ENCODE data around the gene IMMP2L.

IMMP2L gene

DNA sequence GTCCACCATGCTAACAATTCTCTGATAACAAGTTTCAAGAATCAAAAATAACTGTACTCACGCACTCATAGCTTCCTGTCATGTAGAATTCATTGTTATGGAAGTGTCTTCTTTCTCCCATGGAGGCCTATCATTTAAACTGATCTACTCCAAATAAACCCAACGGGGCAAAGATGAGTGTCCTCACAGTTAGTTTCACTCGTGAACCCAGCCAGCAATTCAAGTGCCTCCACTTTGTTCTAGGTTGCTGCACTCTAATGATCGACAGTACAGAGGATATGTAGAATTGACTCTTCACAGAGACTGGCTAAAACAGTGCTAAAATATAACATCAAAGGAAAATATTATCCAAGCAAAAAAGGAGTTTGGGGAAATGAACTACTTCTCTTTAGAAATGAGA, 360.0 kb downstream of the IMMP2L start:
- no peak for TF ChIP-seq JUND (IDR thresholded peaks at IDR 0.05; ENCODE audit: low read depth)
- DNase-seq (ENCODE audit: low read depth in 1 of 2, low spot score in 1 of 2), result no peak
- in situ Hi-C loops (cut with HindIII; ENCODE audit: low pct_unique_long_range_greater_than_20kb, low sequenced_read_pairs), result no loop called here

DNA sequence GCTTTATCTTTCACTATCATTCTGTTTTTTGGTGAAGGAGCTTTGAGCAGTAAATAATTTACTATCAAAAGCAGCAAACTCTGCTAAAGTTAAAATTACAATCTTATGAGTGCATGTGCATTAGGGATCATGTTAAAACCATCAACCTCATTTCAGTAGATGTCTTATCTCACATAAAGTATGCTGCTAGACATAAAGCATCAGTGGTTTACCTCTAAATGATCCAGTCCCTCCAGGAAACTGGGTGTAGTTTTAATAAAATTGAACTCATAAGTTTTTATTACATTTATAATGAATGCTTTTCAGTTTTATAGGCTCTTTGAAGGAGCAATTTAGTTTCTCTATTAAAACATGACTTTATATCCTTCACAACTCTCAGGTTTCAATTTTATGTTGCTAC, 362.6 kb downstream of the IMMP2L start:
- in situ Hi-C loops (cut with HindIII; ENCODE audit: low pct_unique_long_range_greater_than_20kb, low sequenced_read_pairs), result no loop called here
- DNase-seq (ENCODE audit: low read depth in 1 of 2, low spot score in 1 of 2), result no peak
- TF ChIP-seq JUND (IDR thresholded peaks at IDR 0.05; ENCODE audit: low read depth), result no peak

- no peak for DNase-seq (ENCODE audit: low read depth in 1 of 2, low spot score in 1 of 2)
- in situ Hi-C loops (cut with HindIII; ENCODE audit: low pct_unique_long_range_greater_than_20kb, low sequenced_read_pairs), result no loop called here
- TF ChIP-seq JUND (IDR thresholded peaks at IDR 0.05; ENCODE audit: low read depth), result no peak
Measured at GRCh38 chr7:111198255-111198654, 364.0 kb downstream of the IMMP2L start.

- TF ChIP-seq JUND (IDR thresholded peaks at IDR 0.05; ENCODE audit: low read depth), result no peak
- no peak for DNase-seq (ENCODE audit: low read depth in 1 of 2, low spot score in 1 of 2)
- in situ Hi-C loops (cut with HindIII; ENCODE audit: low pct_unique_long_range_greater_than_20kb, low sequenced_read_pairs), result no loop called here
Measured at GRCh38 chr7:111196655-111197054, 365.6 kb downstream of the IMMP2L start.

DNA sequence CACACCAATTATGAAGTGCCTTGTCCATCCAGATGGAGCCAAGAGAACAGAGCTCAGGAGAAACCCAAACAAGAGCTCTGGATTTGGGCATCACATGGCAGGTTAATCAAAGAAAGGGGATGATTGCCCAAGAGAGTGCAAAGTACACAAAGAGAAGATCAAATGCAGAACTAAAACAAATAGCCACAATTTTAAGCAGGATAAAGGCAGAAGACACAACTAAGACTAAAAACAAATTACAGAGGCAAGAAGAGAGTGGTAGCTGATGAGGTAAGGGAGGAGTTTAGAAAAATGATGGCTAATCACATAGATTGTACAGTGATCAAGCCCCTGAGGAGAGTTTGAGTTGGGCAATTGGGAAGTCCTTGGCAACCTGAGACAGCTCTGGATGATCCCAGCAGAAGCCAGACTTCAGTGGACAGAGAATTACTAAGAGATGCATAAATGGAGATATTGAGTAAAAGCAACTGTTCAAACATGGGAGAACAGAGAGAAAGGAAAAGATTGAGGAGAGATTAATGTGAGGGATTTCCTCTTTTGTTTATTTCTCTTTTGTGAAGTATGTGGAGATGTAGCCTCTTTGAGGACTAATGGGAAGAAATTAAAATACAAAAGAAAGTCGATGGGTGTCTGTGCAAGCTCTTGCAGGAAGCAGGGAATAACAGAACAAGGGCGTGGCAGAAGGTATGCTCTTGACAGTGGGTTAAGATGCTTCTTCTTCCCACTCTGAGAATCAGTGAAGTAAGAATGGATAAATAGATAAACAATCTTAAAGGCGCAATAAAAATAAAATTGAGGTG, 369.5 kb downstream of the IMMP2L start:
- TF ChIP-seq JUND (IDR thresholded peaks at IDR 0.05; ENCODE audit: low read depth), result no peak
- no peak for DNase-seq (ENCODE audit: low read depth in 1 of 2, low spot score in 1 of 2)
- in situ Hi-C loops (cut with HindIII; ENCODE audit: low pct_unique_long_range_greater_than_20kb, low sequenced_read_pairs), result no loop called here

GRCh38 chr7:111190804-111191203, 371.5 kb downstream of the IMMP2L start:
- DNase-seq (ENCODE audit: low read depth in 1 of 2, low spot score in 1 of 2), result no peak
- no peak for TF ChIP-seq JUND (IDR thresholded peaks at IDR 0.05; ENCODE audit: low read depth)
- in situ Hi-C loops (cut with HindIII; ENCODE audit: low pct_unique_long_range_greater_than_20kb, low sequenced_read_pairs), result no loop called here

DNA sequence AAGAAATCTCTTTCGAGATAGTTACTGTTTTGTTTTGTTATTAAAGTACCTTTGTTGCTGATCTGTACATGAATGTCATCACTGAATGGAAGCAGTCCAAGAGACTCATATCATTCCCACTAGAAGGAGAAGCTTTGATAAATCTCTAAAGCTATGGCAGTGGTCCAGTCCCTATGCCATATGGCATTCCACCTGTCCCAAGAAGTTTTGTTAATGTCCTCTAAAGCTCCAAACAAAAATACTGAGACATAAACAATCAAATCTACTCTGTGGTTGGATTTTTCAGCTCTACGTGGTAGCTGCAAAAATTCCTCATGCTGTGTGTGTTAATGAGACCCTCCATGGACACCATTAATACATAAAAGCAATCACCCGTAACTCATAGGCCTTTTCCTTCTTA, 377.3 kb downstream of the IMMP2L start:
- in situ Hi-C loops (cut with HindIII; ENCODE audit: low pct_unique_long_range_greater_than_20kb, low sequenced_read_pairs), result no loop called here
- TF ChIP-seq JUND (IDR thresholded peaks at IDR 0.05; ENCODE audit: low read depth), result no peak
- DNase-seq (ENCODE audit: low read depth in 1 of 2, low spot score in 1 of 2), result no peak

DNA sequence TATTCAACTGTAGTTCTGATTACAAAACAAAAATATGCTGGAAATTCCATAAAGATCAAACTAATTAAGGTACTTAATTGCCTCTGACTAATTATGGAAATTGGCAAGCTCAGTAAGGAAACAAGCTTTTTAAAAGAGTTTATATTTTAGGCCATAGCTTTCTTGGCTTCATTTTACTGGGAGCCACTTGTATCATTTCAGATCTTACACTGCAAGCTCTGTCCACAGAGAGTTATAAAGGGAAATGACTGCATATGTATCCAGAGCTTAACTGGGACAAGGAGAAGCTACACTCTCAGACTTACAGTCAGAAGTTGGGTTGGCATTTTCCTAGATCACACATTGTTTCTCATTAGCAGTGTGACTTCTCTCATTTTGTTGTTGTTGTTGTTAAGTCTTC, 379.0 kb downstream of the IMMP2L start:
- no peak for TF ChIP-seq JUND (IDR thresholded peaks at IDR 0.05; ENCODE audit: low read depth)
- in situ Hi-C loops (cut with HindIII; ENCODE audit: low pct_unique_long_range_greater_than_20kb, low sequenced_read_pairs), result no loop called here

DNA sequence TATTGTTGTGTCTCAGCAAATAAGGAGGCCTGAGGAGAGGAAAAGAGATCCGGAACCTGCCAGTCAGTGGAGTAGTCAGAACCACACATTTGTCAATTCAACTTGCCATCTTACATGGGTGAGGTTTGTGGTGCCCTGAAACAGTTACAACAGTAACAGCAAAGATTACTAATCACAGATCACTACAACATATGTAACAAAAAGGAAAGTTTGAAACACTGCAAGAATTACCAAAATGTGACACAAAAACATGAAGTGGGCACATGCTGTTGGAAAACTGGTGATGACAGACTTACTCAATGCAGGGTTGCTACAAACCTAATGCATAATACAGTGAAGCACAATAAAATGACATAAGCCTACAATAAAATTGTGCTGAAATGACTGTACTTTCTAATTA, 382.0 kb downstream of the IMMP2L start:
- in situ Hi-C loops (cut with HindIII; ENCODE audit: low pct_unique_long_range_greater_than_20kb, low sequenced_read_pairs), result no loop called here
- DNase-seq (ENCODE audit: low read depth in 1 of 2, low spot score in 1 of 2), result no peak
- TF ChIP-seq JUND (IDR thresholded peaks at IDR 0.05; ENCODE audit: low read depth), result no peak

More for the DNA sequence above, 379.0 kb downstream of the IMMP2L start:
- no peak for DNase-seq (ENCODE audit: low read depth in 1 of 2, low spot score in 1 of 2)

- in situ Hi-C loops (cut with HindIII; ENCODE audit: low pct_unique_long_range_greater_than_20kb, low sequenced_read_pairs), result no loop called here
- no peak for TF ChIP-seq JUND (IDR thresholded peaks at IDR 0.05; ENCODE audit: low read depth)
- DNase-seq (ENCODE audit: low read depth in 1 of 2, low spot score in 1 of 2), result no peak
Measured at GRCh38 chr7:111175908-111176441, 386.3 kb downstream of the IMMP2L start.

DNA sequence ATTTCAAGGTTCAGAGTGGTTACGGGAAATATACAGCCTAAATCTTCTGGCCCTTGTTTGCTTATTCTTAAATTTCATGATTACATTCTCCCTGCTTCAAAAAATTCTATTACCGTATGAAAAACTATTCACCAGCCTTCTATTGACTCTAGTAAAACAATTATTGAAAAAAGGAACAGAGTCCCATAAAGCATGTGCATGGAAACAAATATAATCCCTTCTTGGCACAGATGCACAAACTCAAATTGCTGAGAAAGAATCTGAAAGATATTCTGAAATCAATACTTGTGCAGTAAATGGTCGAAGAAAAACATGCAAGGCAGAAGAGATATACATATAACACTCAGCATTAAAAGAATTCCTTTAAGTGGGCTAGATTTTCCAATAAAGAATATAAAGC, 387.8 kb downstream of the IMMP2L start:
- DNase-seq (ENCODE audit: low read depth in 1 of 2, low spot score in 1 of 2), result no peak
- no peak for TF ChIP-seq JUND (IDR thresholded peaks at IDR 0.05; ENCODE audit: low read depth)
- in situ Hi-C loops (cut with HindIII; ENCODE audit: low pct_unique_long_range_greater_than_20kb, low sequenced_read_pairs), result no loop called here

- no peak for DNase-seq (ENCODE audit: low read depth in 1 of 2, low spot score in 1 of 2)
- no peak for TF ChIP-seq JUND (IDR thresholded peaks at IDR 0.05; ENCODE audit: low read depth)
- in situ Hi-C loops (cut with HindIII; ENCODE audit: low pct_unique_long_range_greater_than_20kb, low sequenced_read_pairs), result no loop called here
Measured at GRCh38 chr7:111173990-111174389, 388.3 kb downstream of the IMMP2L start.

DNA sequence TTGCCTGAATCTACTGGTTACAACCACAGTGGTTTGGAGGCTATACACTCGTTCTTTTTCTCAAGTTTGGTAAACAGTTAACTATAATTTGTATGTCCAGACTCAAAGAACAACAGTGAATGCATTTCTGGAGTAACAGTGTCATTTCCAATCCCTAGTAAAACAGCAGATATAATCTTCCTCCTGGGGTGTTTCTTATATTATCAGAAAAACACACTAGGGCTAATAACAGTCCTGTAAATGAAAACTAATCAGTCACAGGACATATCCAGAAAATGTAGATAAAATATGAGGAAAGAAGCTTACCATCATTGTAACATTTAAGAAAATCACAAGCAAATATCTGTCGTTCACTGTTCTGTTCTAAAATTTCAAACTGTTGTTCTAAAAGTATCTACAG, 388.8 kb downstream of the IMMP2L start:
- in situ Hi-C loops (cut with HindIII; ENCODE audit: low pct_unique_long_range_greater_than_20kb, low sequenced_read_pairs), result no loop called here
- no peak for TF ChIP-seq JUND (IDR thresholded peaks at IDR 0.05; ENCODE audit: low read depth)
- DNase-seq (ENCODE audit: low read depth in 1 of 2, low spot score in 1 of 2), result no peak
